ENCODE data around the gene KLHL33. TPM values are rescaled to one million over a fixed set of nuclear protein-coding genes. Genes with fewer than 3 reads are reported as not detected.

Gene KLHL33
- polyA plus RNA-seq, 1 donor = 1.1 TPM

- no peak for DNase-seq (ENCODE audit: low read depth)
Observed at GRCh38 chr14:20376071-20376588, 59.8 kb downstream of the KLHL33 start.

Other genes with a start within 250 kb of the KLHL33 start
- gene OR11G2, start 245.3 kb downstream of the KLHL33 start, polyA plus RNA-seq (ENCODE audit: insufficient read length) = 0.04 TPM
- not detected for gene OR11H6, start 212.5 kb downstream of the KLHL33 start, polyA plus RNA-seq (ENCODE audit: insufficient read length)
- gene OR11H7, start 207.2 kb downstream of the KLHL33 start, polyA plus RNA-seq (ENCODE audit: insufficient read length) = 0.29 TPM
- gene OR11H4, start 196.9 kb downstream of the KLHL33 start, polyA plus RNA-seq (ENCODE audit: insufficient read length) = not detected
- gene TTC5, start 130.2 kb downstream of the KLHL33 start, polyA plus RNA-seq (ENCODE audit: insufficient read length) = 11.4 TPM
- 62.2 TPM for gene CCNB1IP1, start 102.9 kb downstream of the KLHL33 start, polyA plus RNA-seq (ENCODE audit: insufficient read length)
- gene PARP2, start 92.5 kb downstream of the KLHL33 start, polyA plus RNA-seq (ENCODE audit: insufficient read length) = 34.2 TPM
- 18.3 TPM for gene TEP1, start 22.7 kb downstream of the KLHL33 start, polyA plus RNA-seq (ENCODE audit: insufficient read length)
- gene OSGEP, start 18.6 kb upstream of the KLHL33 start, polyA plus RNA-seq (ENCODE audit: insufficient read length) = 40.8 TPM
- 163 TPM for gene APEX1, start 19.1 kb upstream of the KLHL33 start, polyA plus RNA-seq (ENCODE audit: insufficient read length)
- 21.0 TPM for gene PIP4P1, start 25.3 kb upstream of the KLHL33 start, polyA plus RNA-seq (ENCODE audit: insufficient read length)
- 10.6 TPM for gene PNP, start 33.2 kb upstream of the KLHL33 start, polyA plus RNA-seq (ENCODE audit: insufficient read length)
- gene RNASE10, start 69.4 kb upstream of the KLHL33 start, polyA plus RNA-seq (ENCODE audit: insufficient read length) = 0.15 TPM
- not detected for gene RNASE9, start 124.9 kb upstream of the KLHL33 start, polyA plus RNA-seq (ENCODE audit: insufficient read length)
- gene RNASE11, start 151.8 kb upstream of the KLHL33 start, polyA plus RNA-seq (ENCODE audit: insufficient read length) = not detected
- not detected for gene RNASE12, start 155.2 kb upstream of the KLHL33 start, polyA plus RNA-seq (ENCODE audit: insufficient read length)
- not detected for gene OR6S1, start 205.5 kb upstream of the KLHL33 start, polyA plus RNA-seq (ENCODE audit: insufficient read length)
- gene RNASE4, start 248.4 kb upstream of the KLHL33 start, polyA plus RNA-seq (ENCODE audit: insufficient read length) = 4.2 TPM

Measured in forelimb muscle (tissue), 1 donor.